HEK293 (cell line): Measurements from ENCODE around the gene PAX3.

Source experiments
- CTCF ChIA-PET: fragments of 350-600 bp; formaldehyde crosslinking; extraction: SDS; loops from one replicate; lab custom pipeline; 2021; ENCODE audit warnings: antibody characterized with exemption; lab: Yijun Ruan, JAX
- POLR2A ChIA-PET: fragments of 300-600 bp; formaldehyde crosslinking; extraction: SDS; loops from one replicate; lab custom pipeline; 2020; ENCODE audit warnings: antibody characterized with exemption, inconsistent platforms; lab: Yijun Ruan, JAX
- H3K27ac ChIP-seq: fragments of 200-500 bp; sonication (Bioruptor generic); 2 replicates; pipeline ENCODE4 v1.5.1; 2014; ENCODE audit warnings: low read depth, low read length, control low read depth, inconsistent platforms; ENCODE audit errors: extremely low read depth
- H3K36me3 ChIP-seq, 2 experiments: fragments of 200-500 bp in 1 of 2; sonication (Bioruptor generic) in 1 of 2; 1 replicate in 1 of 2; 2 replicates in 1 of 2; pipeline ENCODE4 v1.5.1; 2014 to 2017; ENCODE audit warnings: inconsistent platforms in 2 of 2, low read length in 2 of 2; ENCODE audit not compliant: control insufficient read depth in 2 of 2, insufficient read depth in 1 of 2
- H3K4me1 ChIP-seq: fragments of 200-500 bp; sonication (Bioruptor generic); 2 replicates; pipeline ENCODE4 v1.5.1; 2014; ENCODE audit warnings: mild to moderate bottlenecking, low read length, inconsistent platforms; ENCODE audit not compliant: control insufficient read depth, insufficient read depth
- H3K4me3 ChIP-seq: 2 replicates; pipeline ENCODE4 v1.5.1; 2011; ENCODE audit warnings: low read depth, mild to moderate bottlenecking, control low read depth, low read length, moderate library complexity
- H3K9me3 ChIP-seq: fragments of 200-500 bp; sonication (Bioruptor generic); 2 replicates; pipeline ENCODE4 v1.5.1; 2014; ENCODE audit warnings: low read depth, low read length, inconsistent platforms; ENCODE audit not compliant: control insufficient read depth, insufficient read depth
- BCL11B ChIP-seq: fragments of 450-650 bp; formaldehyde crosslinking; IDR thresholded peaks from 2 replicates; pipeline ENCODE4 v1.5.1; 2016; ENCODE audit warnings: low read depth, missing biosample characterization, missing genetic modification characterization
- HOXC10 ChIP-seq: sonication (generic); formaldehyde crosslinking; IDR thresholded peaks from 2 replicates; pipeline ENCODE4 v1.8.1; 2023; ENCODE audit warnings: mild to moderate bottlenecking, missing genetic modification reagents
- SCRT2 ChIP-seq: fragments of 450-650 bp; formaldehyde crosslinking; IDR thresholded peaks from 2 replicates; pipeline ENCODE4 v1.5.1; 2016; ENCODE audit warnings: missing biosample characterization, missing genetic modification characterization
- ZFP37 ChIP-seq: fragments of 450-650 bp; formaldehyde crosslinking; IDR thresholded peaks from 2 replicates; pipeline ENCODE4 v1.5.1; 2016; ENCODE audit warnings: missing biosample characterization, missing genetic modification characterization
- ZNF121 ChIP-seq: fragments of 450-650 bp; formaldehyde crosslinking; IDR thresholded peaks from 2 replicates; pipeline ENCODE4 v1.5.1; 2016; ENCODE audit warnings: missing biosample characterization, missing genetic modification characterization
- ZNF174 ChIP-seq: fragments of 450-650 bp; formaldehyde crosslinking; IDR thresholded peaks from 2 replicates; pipeline ENCODE4 v1.5.0; 2017; ENCODE audit warnings: missing biosample characterization, mild to moderate bottlenecking, missing genetic modification characterization
- ZNF2 ChIP-seq: fragments of 450-650 bp; formaldehyde crosslinking; IDR thresholded peaks from 2 replicates; pipeline ENCODE4 v1.5.1; 2016; ENCODE audit warnings: missing biosample characterization, missing genetic modification characterization
- ZNF354C ChIP-seq: fragments of 450-650 bp; formaldehyde crosslinking; IDR thresholded peaks from 2 replicates; pipeline ENCODE4 v1.5.1; 2016; ENCODE audit warnings: missing biosample characterization, missing genetic modification characterization, low read depth, borderline replicate concordance
- ZNF37A ChIP-seq: fragments of 450-650 bp; IDR thresholded peaks from 2 replicates; pipeline ENCODE4 v1.5.1; 2018; ENCODE audit warnings: missing biosample characterization, missing genetic modification characterization
- ZNF394 ChIP-seq: fragments of 450-650 bp; formaldehyde crosslinking; IDR thresholded peaks from 2 replicates; pipeline ENCODE4 v1.5.1; 2016; ENCODE audit warnings: missing biosample characterization, missing genetic modification characterization, mild to moderate bottlenecking, moderate library complexity, borderline replicate concordance
- ZNF571 ChIP-seq: fragments of 450-650 bp; formaldehyde crosslinking; IDR thresholded peaks from 2 replicates; pipeline ENCODE4 v1.5.0; 2017; ENCODE audit warnings: missing biosample characterization, missing genetic modification characterization
- ZNF747 ChIP-seq: fragments of 450-650 bp; formaldehyde crosslinking; IDR thresholded peaks from 2 replicates; pipeline ENCODE4 v1.5.1; 2016; ENCODE audit warnings: missing biosample characterization, missing genetic modification characterization
- ZNF792 ChIP-seq: fragments of 450-650 bp; formaldehyde crosslinking; IDR thresholded peaks from 2 replicates; pipeline ENCODE4 v1.5.1; 2016; ENCODE audit warnings: missing biosample characterization, missing genetic modification characterization
- ZSCAN23 ChIP-seq: fragments of 450-650 bp; formaldehyde crosslinking; IDR thresholded peaks from 2 replicates; pipeline ENCODE4 v1.5.1; 2016; ENCODE audit warnings: missing biosample characterization, missing genetic modification characterization
- TF ChIP-seq, protein P1 (sequence below): fragments of 450-650 bp; formaldehyde crosslinking; IDR thresholded peaks from 2 replicates; pipeline ENCODE4 v1.5.1; 2016; ENCODE audit warnings: missing biosample characterization, missing genetic modification characterization
- TF ChIP-seq, protein P2 (sequence below): fragments of 450-650 bp; formaldehyde crosslinking; IDR thresholded peaks from 2 replicates; pipeline ENCODE4 v1.5.1; 2016; ENCODE audit warnings: missing biosample characterization, missing genetic modification characterization
- TF ChIP-seq, protein P3 (sequence below): fragments of 450-650 bp; formaldehyde crosslinking; IDR thresholded peaks from 2 replicates; pipeline ENCODE4 v1.5.1; 2017; ENCODE audit warnings: missing biosample characterization, mild to moderate bottlenecking, missing genetic modification characterization, moderate library complexity
- TF ChIP-seq, protein P4 (sequence below): fragments of 450-650 bp; formaldehyde crosslinking; IDR thresholded peaks from 2 replicates; pipeline ENCODE4 v1.5.1; 2016; ENCODE audit warnings: missing biosample characterization, missing genetic modification characterization
- TF ChIP-seq, protein P5 (sequence below): IDR thresholded peaks from 2 replicates; pipeline ENCODE4 v1.6.1; 2011; ENCODE audit warnings: mild to moderate bottlenecking, low read depth, low read length, borderline replicate concordance
- TF ChIP-seq, protein P6 (sequence below): fragments of 450-650 bp; formaldehyde crosslinking; IDR thresholded peaks from 2 replicates; pipeline ENCODE4 v1.5.1; 2016; ENCODE audit warnings: missing biosample characterization, missing genetic modification characterization

PAX3 gene

DNA sequence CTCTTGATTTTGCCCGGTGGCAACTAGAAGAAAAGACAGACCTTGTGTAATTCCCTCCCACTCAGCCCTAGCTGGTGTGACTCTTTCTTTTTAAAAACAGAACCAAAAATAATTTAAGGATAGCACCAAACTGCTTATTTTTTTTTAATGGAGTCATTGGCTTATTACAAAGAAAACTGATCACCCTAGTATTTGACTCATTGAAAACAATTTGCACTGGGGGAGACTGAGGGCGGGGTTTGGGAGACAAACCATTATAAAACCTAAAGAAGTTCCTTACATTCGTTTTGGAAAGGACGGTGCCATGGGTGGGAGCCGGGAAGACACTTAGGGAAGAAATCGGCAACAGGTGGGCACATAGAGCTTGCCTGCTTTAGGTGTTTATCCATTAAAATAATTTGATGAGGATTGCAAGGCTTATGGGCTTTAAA lies 2.5 kb downstream of the PAX3 start:
- no peak for TF ChIP-seq ZNF2 (tag by site-specific recombination)
- peak; percentile 70 for TF ChIP-seq SCRT2
- Histone ChIP-seq H3K9me3 (no peaks in the 10 kb centered on the region), H3K4me3 (no peak overlapping the region), H3K27ac (no peak overlapping the region), H3K36me3 (peaks cover 14 to 57% of the 10 kb centered on the region in 2 experiments; a peak in 2 of 3 replicates), H3K4me1 (peaks cover 8% of the 10 kb centered on the region)
- ChIA-PET CTCF (no interaction called here), POLR2A (interaction anchor here (0.6 kb wide), 1 partner anchor 59 kb away, joined by 3 read pairs; no protein-coding TSS in a partner anchor)

DNA sequence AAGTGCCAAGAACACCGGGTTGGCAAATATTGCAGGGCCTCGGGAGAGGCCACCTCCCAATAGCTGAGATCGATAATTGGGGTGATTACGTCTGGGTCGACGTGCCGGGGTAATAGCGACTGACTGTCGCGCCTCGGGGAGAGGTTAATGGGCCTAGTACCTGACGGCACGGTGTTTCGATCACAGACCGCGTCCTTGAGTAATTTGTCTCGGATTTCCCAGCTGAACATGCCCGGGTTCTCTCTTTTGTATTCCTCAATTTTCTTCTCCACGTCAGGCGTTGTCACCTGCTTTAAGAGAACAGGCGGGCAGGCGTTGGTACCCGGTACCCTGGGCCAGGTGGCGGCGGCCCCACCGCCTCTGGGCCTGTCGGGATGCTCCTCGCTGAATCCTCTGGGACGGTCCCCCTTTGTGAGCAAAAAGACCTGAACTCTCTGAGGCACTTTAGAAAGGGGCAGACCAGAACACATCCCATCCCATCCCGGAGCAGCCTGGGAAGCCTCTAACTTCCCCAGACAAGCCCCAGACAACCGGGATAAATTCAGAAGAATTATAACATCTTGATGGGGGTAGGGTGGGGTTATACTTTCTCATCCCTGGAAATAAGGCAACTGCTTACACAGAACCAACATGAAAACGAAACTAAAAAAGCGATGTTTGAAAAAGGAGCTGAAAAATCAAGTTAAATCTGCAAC lies 3.3 kb downstream of the PAX3 start:
- ChIA-PET CTCF (interaction anchor here (0.6 to 0.7 kb wide), 2 partner anchors 35 to 69 kb away, joined by 3 read pairs; no protein-coding TSS in a partner anchor), POLR2A (interaction anchor here (0.6 kb wide), 1 partner anchor 58 kb away, joined by 3 read pairs; no protein-coding TSS in a partner anchor)
- no peaks in the 10 kb centered on the region for H3K9me3 ChIP-seq
- H3K4me1 ChIP-seq = peaks cover 8% of the 10 kb centered on the region
- H3K4me3 ChIP-seq = no peak overlapping the region
- H3K27ac ChIP-seq = no peak overlapping the region
- TF ChIP-seq, protein P1, sequence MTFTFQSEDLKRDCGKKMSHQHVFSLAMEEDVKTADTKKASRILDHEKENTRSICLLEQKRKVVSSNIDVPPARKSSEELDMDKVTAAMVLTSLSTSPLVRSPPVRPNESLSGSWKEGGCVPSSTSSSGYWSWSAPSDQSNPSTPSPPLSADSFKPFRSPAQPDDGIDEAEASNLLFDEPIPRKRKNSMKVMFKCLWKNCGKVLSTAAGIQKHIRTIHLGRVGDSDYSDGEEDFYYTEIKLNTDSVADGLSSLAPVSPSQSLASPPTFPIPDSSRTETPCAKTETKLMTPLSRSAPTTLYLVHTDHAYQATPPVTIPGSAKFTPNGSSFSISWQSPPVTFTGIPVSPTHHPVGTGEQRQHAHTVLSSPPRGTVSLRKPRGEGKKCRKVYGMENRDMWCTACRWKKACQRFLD (tag by site-specific recombination) = no peak
- no peak for TF ChIP-seq ZNF121 (tag by site-specific recombination)
- no peak for TF ChIP-seq ZNF394 (tag by site-specific recombination)
- no peak for TF ChIP-seq ZSCAN23 (tag by site-specific recombination)
- TF ChIP-seq, protein P2, sequence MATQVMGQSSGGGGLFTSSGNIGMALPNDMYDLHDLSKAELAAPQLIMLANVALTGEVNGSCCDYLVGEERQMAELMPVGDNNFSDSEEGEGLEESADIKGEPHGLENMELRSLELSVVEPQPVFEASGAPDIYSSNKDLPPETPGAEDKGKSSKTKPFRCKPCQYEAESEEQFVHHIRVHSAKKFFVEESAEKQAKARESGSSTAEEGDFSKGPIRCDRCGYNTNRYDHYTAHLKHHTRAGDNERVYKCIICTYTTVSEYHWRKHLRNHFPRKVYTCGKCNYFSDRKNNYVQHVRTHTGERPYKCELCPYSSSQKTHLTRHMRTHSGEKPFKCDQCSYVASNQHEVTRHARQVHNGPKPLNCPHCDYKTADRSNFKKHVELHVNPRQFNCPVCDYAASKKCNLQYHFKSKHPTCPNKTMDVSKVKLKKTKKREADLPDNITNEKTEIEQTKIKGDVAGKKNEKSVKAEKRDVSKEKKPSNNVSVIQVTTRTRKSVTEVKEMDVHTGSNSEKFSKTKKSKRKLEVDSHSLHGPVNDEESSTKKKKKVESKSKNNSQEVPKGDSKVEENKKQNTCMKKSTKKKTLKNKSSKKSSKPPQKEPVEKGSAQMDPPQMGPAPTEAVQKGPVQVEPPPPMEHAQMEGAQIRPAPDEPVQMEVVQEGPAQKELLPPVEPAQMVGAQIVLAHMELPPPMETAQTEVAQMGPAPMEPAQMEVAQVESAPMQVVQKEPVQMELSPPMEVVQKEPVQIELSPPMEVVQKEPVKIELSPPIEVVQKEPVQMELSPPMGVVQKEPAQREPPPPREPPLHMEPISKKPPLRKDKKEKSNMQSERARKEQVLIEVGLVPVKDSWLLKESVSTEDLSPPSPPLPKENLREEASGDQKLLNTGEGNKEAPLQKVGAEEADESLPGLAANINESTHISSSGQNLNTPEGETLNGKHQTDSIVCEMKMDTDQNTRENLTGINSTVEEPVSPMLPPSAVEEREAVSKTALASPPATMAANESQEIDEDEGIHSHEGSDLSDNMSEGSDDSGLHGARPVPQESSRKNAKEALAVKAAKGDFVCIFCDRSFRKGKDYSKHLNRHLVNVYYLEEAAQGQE (tag by site-specific recombination) = no peak
- TF ChIP-seq ZNF747 = no peak
- no peak for TF ChIP-seq BCL11B (tag by site-specific recombination)
- TF ChIP-seq ZNF571 (tag by site-specific recombination) = no peak
- TF ChIP-seq ZNF174 (tag by site-specific recombination) = no peak
- TF ChIP-seq ZFP37 (tag by site-specific recombination) = no peak
- TF ChIP-seq, protein P3, sequence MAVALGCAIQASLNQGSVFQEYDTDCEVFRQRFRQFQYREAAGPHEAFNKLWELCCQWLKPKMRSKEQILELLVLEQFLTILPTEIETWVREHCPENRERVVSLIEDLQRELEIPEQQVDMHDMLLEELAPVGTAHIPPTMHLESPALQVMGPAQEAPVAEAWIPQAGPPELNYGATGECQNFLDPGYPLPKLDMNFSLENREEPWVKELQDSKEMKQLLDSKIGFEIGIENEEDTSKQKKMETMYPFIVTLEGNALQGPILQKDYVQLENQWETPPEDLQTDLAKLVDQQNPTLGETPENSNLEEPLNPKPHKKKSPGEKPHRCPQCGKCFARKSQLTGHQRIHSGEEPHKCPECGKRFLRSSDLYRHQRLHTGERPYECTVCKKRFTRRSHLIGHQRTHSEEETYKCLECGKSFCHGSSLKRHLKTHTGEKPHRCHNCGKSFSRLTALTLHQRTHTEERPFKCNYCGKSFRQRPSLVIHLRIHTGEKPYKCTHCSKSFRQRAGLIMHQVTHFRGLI (tag by site-specific recombination) = no peak
- TF ChIP-seq, protein P4, sequence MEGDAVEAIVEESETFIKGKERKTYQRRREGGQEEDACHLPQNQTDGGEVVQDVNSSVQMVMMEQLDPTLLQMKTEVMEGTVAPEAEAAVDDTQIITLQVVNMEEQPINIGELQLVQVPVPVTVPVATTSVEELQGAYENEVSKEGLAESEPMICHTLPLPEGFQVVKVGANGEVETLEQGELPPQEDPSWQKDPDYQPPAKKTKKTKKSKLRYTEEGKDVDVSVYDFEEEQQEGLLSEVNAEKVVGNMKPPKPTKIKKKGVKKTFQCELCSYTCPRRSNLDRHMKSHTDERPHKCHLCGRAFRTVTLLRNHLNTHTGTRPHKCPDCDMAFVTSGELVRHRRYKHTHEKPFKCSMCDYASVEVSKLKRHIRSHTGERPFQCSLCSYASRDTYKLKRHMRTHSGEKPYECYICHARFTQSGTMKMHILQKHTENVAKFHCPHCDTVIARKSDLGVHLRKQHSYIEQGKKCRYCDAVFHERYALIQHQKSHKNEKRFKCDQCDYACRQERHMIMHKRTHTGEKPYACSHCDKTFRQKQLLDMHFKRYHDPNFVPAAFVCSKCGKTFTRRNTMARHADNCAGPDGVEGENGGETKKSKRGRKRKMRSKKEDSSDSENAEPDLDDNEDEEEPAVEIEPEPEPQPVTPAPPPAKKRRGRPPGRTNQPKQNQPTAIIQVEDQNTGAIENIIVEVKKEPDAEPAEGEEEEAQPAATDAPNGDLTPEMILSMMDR (tag by site-specific recombination) = no peak
- no peak for TF ChIP-seq ZNF37A (tag by site-specific recombination)
- TF ChIP-seq, protein P5, sequence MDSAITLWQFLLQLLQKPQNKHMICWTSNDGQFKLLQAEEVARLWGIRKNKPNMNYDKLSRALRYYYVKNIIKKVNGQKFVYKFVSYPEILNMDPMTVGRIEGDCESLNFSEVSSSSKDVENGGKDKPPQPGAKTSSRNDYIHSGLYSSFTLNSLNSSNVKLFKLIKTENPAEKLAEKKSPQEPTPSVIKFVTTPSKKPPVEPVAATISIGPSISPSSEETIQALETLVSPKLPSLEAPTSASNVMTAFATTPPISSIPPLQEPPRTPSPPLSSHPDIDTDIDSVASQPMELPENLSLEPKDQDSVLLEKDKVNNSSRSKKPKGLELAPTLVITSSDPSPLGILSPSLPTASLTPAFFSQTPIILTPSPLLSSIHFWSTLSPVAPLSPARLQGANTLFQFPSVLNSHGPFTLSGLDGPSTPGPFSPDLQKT = no peak
- TF ChIP-seq ZNF792 (tag by site-specific recombination) = no peak
- TF ChIP-seq, protein P6, sequence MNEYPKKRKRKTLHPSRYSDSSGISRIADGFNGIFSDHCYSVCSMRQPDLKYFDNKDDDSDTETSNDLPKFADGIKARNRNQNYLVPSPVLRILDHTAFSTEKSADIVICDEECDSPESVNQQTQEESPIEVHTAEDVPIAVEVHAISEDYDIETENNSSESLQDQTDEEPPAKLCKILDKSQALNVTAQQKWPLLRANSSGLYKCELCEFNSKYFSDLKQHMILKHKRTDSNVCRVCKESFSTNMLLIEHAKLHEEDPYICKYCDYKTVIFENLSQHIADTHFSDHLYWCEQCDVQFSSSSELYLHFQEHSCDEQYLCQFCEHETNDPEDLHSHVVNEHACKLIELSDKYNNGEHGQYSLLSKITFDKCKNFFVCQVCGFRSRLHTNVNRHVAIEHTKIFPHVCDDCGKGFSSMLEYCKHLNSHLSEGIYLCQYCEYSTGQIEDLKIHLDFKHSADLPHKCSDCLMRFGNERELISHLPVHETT (tag by site-specific recombination) = no peak
- no peak for TF ChIP-seq HOXC10
- no peak for TF ChIP-seq ZNF354C (tag by site-specific recombination)
- H3K36me3 ChIP-seq = peaks cover 14 to 59% of the 10 kb centered on the region in 2 experiments; a peak in 2 of 3 replicates
